SK-N-SH treated with all-trans-retinoic acid at 6 μM for 48 hours (cell line): ENCODE results near the gene SLC2A8.

Experiments used
- ATAC-seq: fragments of 200-7000 bp; cut with Tn5 transposase; 3 replicates; pipeline ENCODE4 v1.9.1; 2020; ENCODE audit warnings: mild to moderate bottlenecking, moderate library complexity
- ARNTL ChIP-seq: fragments of 450-650 bp; formaldehyde crosslinking; IDR thresholded peaks from 2 replicates; pipeline ENCODE4 v1.5.0; 2020; ENCODE audit warnings: low read depth, mild to moderate bottlenecking, moderate library complexity, borderline replicate concordance
- BACH2 ChIP-seq: fragments of 250-450 bp; sonication (Bioruptor Pico); IDR thresholded peaks from 2 replicates; pipeline ENCODE4 v1.9.0; 2021; ENCODE audit warnings: mild to moderate bottlenecking, borderline replicate concordance
- CSDC2 ChIP-seq: fragments of 250-450 bp; sonication (Bioruptor Pico); IDR thresholded peaks from 2 replicates; pipeline ENCODE4 v1.5.0; 2020; ENCODE audit warnings: mild to moderate bottlenecking, moderate library complexity
- CSRNP3 ChIP-seq: fragments of 250-450 bp; sonication (Bioruptor Pico); IDR thresholded peaks from 2 replicates; pipeline ENCODE4 v1.5.1; 2021; ENCODE audit warnings: mild to moderate bottlenecking, moderate library complexity
- ESRRG ChIP-seq: fragments of 250-450 bp; sonication (Bioruptor Pico); IDR thresholded peaks from 2 replicates; pipeline ENCODE4 v1.6.1; 2021; ENCODE audit warnings: mild to moderate bottlenecking
- GLIS3 ChIP-seq: fragments of 250-450 bp; sonication (Bioruptor Pico); IDR thresholded peaks from 2 replicates; pipeline ENCODE4 v1.5.0; 2020; ENCODE audit warnings: mild to moderate bottlenecking, moderate library complexity
- ISL1 ChIP-seq: fragments of 250-450 bp; sonication (Bioruptor Pico); IDR thresholded peaks from 2 replicates; pipeline ENCODE4 v2.1.2; 2022; ENCODE audit warnings: mild to moderate bottlenecking, moderate library complexity
- OSR1 ChIP-seq: fragments of 250-450 bp; sonication (Bioruptor Pico); IDR thresholded peaks from 2 replicates; pipeline ENCODE4 v1.8.0; 2022; ENCODE audit warnings: moderate library complexity, mild to moderate bottlenecking, inconsistent platforms
- PATZ1 ChIP-seq: fragments of 250-450 bp; sonication (Bioruptor Pico); IDR thresholded peaks from 2 replicates; pipeline ENCODE4 v1.8.0; 2020; ENCODE audit warnings: mild to moderate bottlenecking, moderate library complexity, borderline replicate concordance
- PPARA ChIP-seq: fragments of 250-450 bp; sonication (Bioruptor Pico); IDR thresholded peaks from 2 replicates; pipeline ENCODE4 v1.5.0; 2020; ENCODE audit warnings: mild to moderate bottlenecking, borderline replicate concordance
- RARB ChIP-seq: fragments of 250-450 bp; sonication (Bioruptor Pico); IDR thresholded peaks from 2 replicates; pipeline ENCODE4 v1.8.0; 2021; ENCODE audit warnings: mild to moderate bottlenecking, moderate library complexity
- SNAI2 ChIP-seq: fragments of 250-450 bp; sonication (Bioruptor Pico); IDR thresholded peaks from 2 replicates; pipeline ENCODE4 v1.5.0; 2020; ENCODE audit warnings: mild to moderate bottlenecking, moderate library complexity
- TCF4 ChIP-seq: fragments of 250-450 bp; sonication (Bioruptor Pico); IDR thresholded peaks from 2 replicates; pipeline ENCODE4 v1.8.0; 2021; ENCODE audit warnings: mild to moderate bottlenecking, moderate library complexity, borderline replicate concordance
- TOX ChIP-seq: fragments of 250-450 bp; sonication (Bioruptor Pico); IDR thresholded peaks from 2 replicates; pipeline ENCODE4 v1.8.0; 2021; ENCODE audit warnings: mild to moderate bottlenecking, moderate library complexity, borderline replicate concordance
- TSHZ2 ChIP-seq: fragments of 250-450 bp; sonication (Bioruptor Pico); IDR thresholded peaks from 2 replicates; pipeline ENCODE4 v1.5.0; 2020; ENCODE audit warnings: mild to moderate bottlenecking, moderate library complexity
- ZC3H10 ChIP-seq: fragments of 250-450 bp; sonication (Bioruptor Pico); IDR thresholded peaks from 2 replicates; pipeline ENCODE4 v1.5.1; 2021; ENCODE audit warnings: mild to moderate bottlenecking, moderate library complexity
- ZFP3 ChIP-seq: fragments of 250-450 bp; sonication (Bioruptor Pico); IDR thresholded peaks from 2 replicates; pipeline ENCODE4 v1.5.0; 2020; ENCODE audit warnings: mild to moderate bottlenecking, moderate library complexity
- ZNF565 ChIP-seq: fragments of 450-650 bp; formaldehyde crosslinking; conservative IDR thresholded peaks from 2 replicates; pipeline ENCODE4 v1.5.0; 2020; ENCODE audit warnings: low read depth, mild to moderate bottlenecking, moderate library complexity
- ZNF8 ChIP-seq: fragments of 450-650 bp; formaldehyde crosslinking; IDR thresholded peaks from 2 replicates; pipeline ENCODE4 v1.5.0; 2020; ENCODE audit warnings: mild to moderate bottlenecking, moderate library complexity

Gene SLC2A8

GRCh38 chr9:127450830-127451607, 54.0 kb downstream of the SLC2A8 start, which contains the start of the genes LRSAM1 and RPL12 (continued):
- TF ChIP-seq BACH2 (CRISPR knock-in tag) (no peak), ZNF8 (no peak), RARB (CRISPR knock-in tag) (no peak), SNAI2 (CRISPR knock-in tag) (no peak), GLIS3 (peak; percentile 89)
- TF ChIP-seq, all 23 proteins: peak for 5

GRCh38 chr9:127451608-127451857, 54.6 kb downstream of the SLC2A8 start:
- TF ChIP-seq TSHZ2 (CRISPR knock-in tag) = no peak
- ATAC-seq = no peak

- TF ChIP-seq PATZ1 (CRISPR knock-in tag) (peak; percentile 75; the same call in 1 of the 2 replicates), ZC3H10 (CRISPR knock-in tag) (no peak), ZNF565 (CRISPR knock-in tag) (0 out of 2 replicates have a peak, but pooled peaks have one; percentile 36), ESRRG (CRISPR knock-in tag) (no peak), CSRNP3 (CRISPR knock-in tag) (no peak), ARNTL (no peak), GLIS3 (no peak), CSDC2 (CRISPR knock-in tag) (no peak)
- peak; percentile 52 for ATAC-seq
Measured at GRCh38 chr9:127451858-127452656, 55.1 kb downstream of the SLC2A8 start.

GRCh38 chr9:127452691-127453090, 55.7 kb downstream of the SLC2A8 start:
- TF ChIP-seq PPARA (CRISPR knock-in tag) = no peak
- TF ChIP-seq ISL1 (CRISPR knock-in tag) = no peak
- peak; percentile 55; the same call in 1 of the 2 replicates for TF ChIP-seq TCF4 (CRISPR knock-in tag)
- no peak for TF ChIP-seq ZFP3
- no peak for TF ChIP-seq OSR1 (CRISPR knock-in tag)
- TF ChIP-seq, all 23 proteins: peak for 1
- ATAC-seq = 0 out of 3 replicates have a peak, but pooled peaks have one; percentile 4

GRCh38 chr9:127455324-127455992, 58.5 kb downstream of the SLC2A8 start:
- no peak for ATAC-seq
- TF ChIP-seq TOX (CRISPR knock-in tag) (no peak), PATZ1 (CRISPR knock-in tag) (no peak), ZNF8 (no peak), RARB (CRISPR knock-in tag) (no peak)
